Body of pancreas (tissue), 4 donors: ENCODE measurements around the gene FAT3.

ENCODE experiments used
- POLR2A ChIP-seq, 3 donors: fragments of 450-650 bp; IDR thresholded peaks; one replicate each; pipeline ENCODE4 v1.6.1; 2016; ENCODE audit warnings: antibody characterized with exemption in 3 of 3, mild to moderate bottlenecking in 2 of 3
- TF ChIP-seq, protein P1 (sequence below), 7 experiments: fragments of 450-650 bp in 4 of 7; fragments of 200-600 bp in 3 of 7; sonication (generic) in 3 of 7; IDR thresholded peaks; one replicate each; pipeline ENCODE4 v1.5.1; 2016 to 2019; ENCODE audit warnings: antibody characterized with exemption in 7 of 7

DNA sequence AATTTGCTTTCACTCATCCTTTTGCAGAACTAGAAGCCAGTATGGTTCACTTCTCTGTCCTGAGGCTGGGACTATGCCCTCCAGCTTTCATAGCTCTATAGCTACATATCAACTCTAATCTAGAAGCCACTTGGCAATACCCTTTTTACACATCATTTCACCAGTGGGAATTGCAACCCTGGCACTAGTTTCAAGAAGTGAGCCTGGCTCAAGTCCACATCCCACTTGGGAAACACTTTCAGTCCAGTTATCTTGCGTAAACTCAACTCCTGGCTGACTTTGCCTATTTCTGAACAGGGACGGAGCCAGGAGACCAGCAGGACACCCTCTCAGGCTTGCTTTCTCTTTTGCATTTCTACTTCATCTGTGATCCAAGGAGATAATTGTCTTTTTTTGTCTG is 19.9 kb upstream of the FAT3 start:
- TF ChIP-seq, protein P1, sequence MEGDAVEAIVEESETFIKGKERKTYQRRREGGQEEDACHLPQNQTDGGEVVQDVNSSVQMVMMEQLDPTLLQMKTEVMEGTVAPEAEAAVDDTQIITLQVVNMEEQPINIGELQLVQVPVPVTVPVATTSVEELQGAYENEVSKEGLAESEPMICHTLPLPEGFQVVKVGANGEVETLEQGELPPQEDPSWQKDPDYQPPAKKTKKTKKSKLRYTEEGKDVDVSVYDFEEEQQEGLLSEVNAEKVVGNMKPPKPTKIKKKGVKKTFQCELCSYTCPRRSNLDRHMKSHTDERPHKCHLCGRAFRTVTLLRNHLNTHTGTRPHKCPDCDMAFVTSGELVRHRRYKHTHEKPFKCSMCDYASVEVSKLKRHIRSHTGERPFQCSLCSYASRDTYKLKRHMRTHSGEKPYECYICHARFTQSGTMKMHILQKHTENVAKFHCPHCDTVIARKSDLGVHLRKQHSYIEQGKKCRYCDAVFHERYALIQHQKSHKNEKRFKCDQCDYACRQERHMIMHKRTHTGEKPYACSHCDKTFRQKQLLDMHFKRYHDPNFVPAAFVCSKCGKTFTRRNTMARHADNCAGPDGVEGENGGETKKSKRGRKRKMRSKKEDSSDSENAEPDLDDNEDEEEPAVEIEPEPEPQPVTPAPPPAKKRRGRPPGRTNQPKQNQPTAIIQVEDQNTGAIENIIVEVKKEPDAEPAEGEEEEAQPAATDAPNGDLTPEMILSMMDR (IDR thresholded peaks at IDR 0.05) = no peak
- no peak for TF ChIP-seq POLR2A (IDR thresholded peaks at IDR 0.05)
